Gastroesophageal sphincter (tissue), 3 donors: ENCODE results near the gene TMEFF2.

Experiments used
- CTCF ChIP-seq, 4 experiments: fragments of 200-600 bp in 2 of 4; fragments of 450-650 bp in 2 of 4; sonication (generic) in 1 of 4; IDR thresholded peaks; one replicate each; pipeline ENCODE4 v1.5.1; 2017 to 2019; ENCODE audit warnings: antibody characterized with exemption in 4 of 4, mild to moderate bottlenecking in 2 of 4, moderate library complexity in 2 of 4
- EP300 ChIP-seq: sonication (generic); formaldehyde crosslinking; IDR thresholded peaks from one replicate; pipeline ENCODE4 v1.6.1; 2017; ENCODE audit warnings: antibody characterized with exemption, mild to moderate bottlenecking
- POLR2A ChIP-seq, 2 donors: fragments of 450-650 bp; IDR thresholded peaks; one replicate each; pipeline ENCODE4 v1.6.1; 2017; ENCODE audit warnings: antibody characterized with exemption in 2 of 2, mild to moderate bottlenecking in 2 of 2, moderate library complexity in 1 of 2
- POLR2AphosphoS5 ChIP-seq: sonication (generic); formaldehyde crosslinking; IDR thresholded peaks from one replicate; pipeline ENCODE4 v1.6.1; 2017; ENCODE audit warnings: antibody characterized with exemption

- no peak for TF ChIP-seq CTCF (IDR thresholded peaks at IDR 0.05)
- no peak for TF ChIP-seq POLR2A (IDR thresholded peaks at IDR 0.05)
- no peak for TF ChIP-seq EP300
- TF ChIP-seq POLR2AphosphoS5 = no peak
Measured at GRCh38 chr2:192010073-192010472, 184.7 kb downstream of the TMEFF2 start.
